Glutamatergic neuron (in vitro differentiated cells): ENCODE data around the gene CLDN34. TPM values are rescaled to one million over a fixed set of nuclear protein-coding genes. Genes with fewer than 3 reads are reported as not detected.
A peak's percentile ranks its signal among the peaks of the same experiment; 100 is the strongest.

Experiments
- DNase-seq: peaks from one replicate; pipeline ENCODE4 v3.0.0; 2022
- H3K27ac Mint-ChIP-seq: one replicate; pipeline ENCODE4 v1.8.0; 2020; ENCODE audit warnings: mild to moderate bottlenecking, mixed read lengths, inconsistent platforms; ENCODE audit not compliant: unreplicated experiment
- H3K27me3 Mint-ChIP-seq: one replicate; pipeline ENCODE4 v1.8.0; 2020; ENCODE audit warnings: mild to moderate bottlenecking, moderate library complexity, mixed read lengths, inconsistent platforms; ENCODE audit not compliant: unreplicated experiment
- H3K36me3 Mint-ChIP-seq: one replicate; pipeline ENCODE4 v1.8.0; 2020; ENCODE audit warnings: mild to moderate bottlenecking, mixed read lengths, inconsistent platforms; ENCODE audit not compliant: unreplicated experiment
- H3K4me1 Mint-ChIP-seq: one replicate; pipeline ENCODE4 v1.8.0; 2020; ENCODE audit warnings: mild to moderate bottlenecking, low read depth, mixed read lengths, inconsistent platforms; ENCODE audit not compliant: unreplicated experiment
- H3K4me3 Mint-ChIP-seq: one replicate; pipeline ENCODE4 v1.8.0; 2020; ENCODE audit warnings: mild to moderate bottlenecking, mixed read lengths, inconsistent platforms; ENCODE audit not compliant: unreplicated experiment
- H3K9me3 Mint-ChIP-seq: one replicate; pipeline ENCODE4 v1.8.0; 2020; ENCODE audit warnings: mild to moderate bottlenecking, moderate library complexity, mixed read lengths, inconsistent platforms; ENCODE audit not compliant: unreplicated experiment
- total RNA-seq: library from RNA; stranded (reverse); fragmentation: NEBNext Ultra II Directional; extraction: Animal tissue kit (Norgen Biotek cat#: 25700); gene quantifications from one replicate; pipeline ENCODE4 v1.2.1, GENCODE V29; 2021; ENCODE audit not compliant: unreplicated experiment
- TF ChIP-seq, protein P1 (sequence below): fragments of 200-600 bp; sonication (generic); IDR thresholded peaks from one replicate; pipeline ENCODE4 v1.5.0; 2021; ENCODE audit not compliant: partially characterized antibody, unreplicated experiment

The CLDN34 gene
- total RNA-seq, 1 donor from 2014 or later: not detected

DNA sequence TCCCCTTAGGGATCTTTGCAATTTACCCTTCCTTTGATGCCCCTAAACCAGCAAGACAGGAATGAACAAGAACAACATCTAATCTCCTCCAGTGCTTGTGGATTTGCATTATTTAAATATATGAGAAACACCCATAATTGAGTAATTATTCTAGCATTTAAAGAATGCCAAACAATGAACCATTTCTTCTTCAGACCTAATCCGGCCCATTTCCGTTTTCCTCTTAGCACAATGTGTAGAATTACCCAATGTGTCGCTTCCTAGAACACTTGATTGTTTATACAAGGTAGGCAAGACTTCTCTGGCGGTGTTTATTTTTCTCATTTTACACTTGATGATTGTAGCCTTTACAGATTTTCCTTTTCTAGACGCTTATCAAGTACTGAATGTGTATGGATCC is 43.5 kb downstream of the CLDN34 start:
- TF ChIP-seq, protein P1, sequence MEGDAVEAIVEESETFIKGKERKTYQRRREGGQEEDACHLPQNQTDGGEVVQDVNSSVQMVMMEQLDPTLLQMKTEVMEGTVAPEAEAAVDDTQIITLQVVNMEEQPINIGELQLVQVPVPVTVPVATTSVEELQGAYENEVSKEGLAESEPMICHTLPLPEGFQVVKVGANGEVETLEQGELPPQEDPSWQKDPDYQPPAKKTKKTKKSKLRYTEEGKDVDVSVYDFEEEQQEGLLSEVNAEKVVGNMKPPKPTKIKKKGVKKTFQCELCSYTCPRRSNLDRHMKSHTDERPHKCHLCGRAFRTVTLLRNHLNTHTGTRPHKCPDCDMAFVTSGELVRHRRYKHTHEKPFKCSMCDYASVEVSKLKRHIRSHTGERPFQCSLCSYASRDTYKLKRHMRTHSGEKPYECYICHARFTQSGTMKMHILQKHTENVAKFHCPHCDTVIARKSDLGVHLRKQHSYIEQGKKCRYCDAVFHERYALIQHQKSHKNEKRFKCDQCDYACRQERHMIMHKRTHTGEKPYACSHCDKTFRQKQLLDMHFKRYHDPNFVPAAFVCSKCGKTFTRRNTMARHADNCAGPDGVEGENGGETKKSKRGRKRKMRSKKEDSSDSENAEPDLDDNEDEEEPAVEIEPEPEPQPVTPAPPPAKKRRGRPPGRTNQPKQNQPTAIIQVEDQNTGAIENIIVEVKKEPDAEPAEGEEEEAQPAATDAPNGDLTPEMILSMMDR: no peak
- Mint-ChIP-seq H3K9me3 (peaks cover 7% of the 10 kb centered on the region), H3K27ac (peak overlapping the region; percentile 76), H3K4me1 (peaks cover 25% of the 10 kb centered on the region), H3K36me3 (no peaks in the 10 kb centered on the region), H3K4me3 (peak overlapping the region; percentile 78), H3K27me3 (peaks cover 8% of the 10 kb centered on the region)
- no peak for DNase-seq

DNA sequence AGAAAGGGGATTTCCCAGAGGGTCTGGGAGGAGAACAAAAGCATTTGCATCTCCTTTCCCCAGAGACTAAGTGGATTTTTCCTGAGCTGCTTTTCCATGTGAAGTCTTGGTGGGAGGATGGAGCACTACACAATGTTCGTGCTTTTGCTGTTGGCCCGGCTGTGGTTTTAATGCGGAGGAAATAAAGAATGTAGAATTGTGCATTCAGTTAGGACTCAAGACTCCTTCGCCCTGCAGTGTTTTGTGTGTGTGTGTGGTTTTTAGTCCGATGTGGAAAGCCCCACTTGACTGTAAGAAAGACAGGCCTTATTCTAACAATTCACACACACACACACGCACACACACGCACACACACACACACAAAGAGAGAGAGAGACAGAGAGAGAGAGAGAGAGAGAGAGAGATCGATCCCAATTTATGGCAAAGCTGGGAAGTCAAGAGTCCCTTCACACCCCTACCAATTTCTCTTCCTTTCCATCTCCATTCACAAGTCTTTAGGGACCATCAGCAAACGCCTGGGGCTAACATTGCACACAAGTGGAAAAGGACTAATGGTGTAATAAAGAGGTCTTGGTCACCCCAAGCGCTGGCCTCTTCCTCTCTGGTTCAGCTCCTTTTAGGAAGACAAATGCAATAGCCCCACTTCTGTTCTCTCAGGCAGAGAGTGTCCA is 44.2 kb downstream of the CLDN34 start:
- Mint-ChIP-seq H3K9me3 (peaks cover 7% of the 10 kb centered on the region), H3K27me3 (peaks cover 8% of the 10 kb centered on the region), H3K4me1 (peaks cover 25% of the 10 kb centered on the region), H3K4me3 (peak overlapping the region; percentile 78), H3K36me3 (no peaks in the 10 kb centered on the region), H3K27ac (peak overlapping the region; percentile 96)
- DNase-seq: peak; percentile 67
- TF ChIP-seq, protein P1: no peak

DNA sequence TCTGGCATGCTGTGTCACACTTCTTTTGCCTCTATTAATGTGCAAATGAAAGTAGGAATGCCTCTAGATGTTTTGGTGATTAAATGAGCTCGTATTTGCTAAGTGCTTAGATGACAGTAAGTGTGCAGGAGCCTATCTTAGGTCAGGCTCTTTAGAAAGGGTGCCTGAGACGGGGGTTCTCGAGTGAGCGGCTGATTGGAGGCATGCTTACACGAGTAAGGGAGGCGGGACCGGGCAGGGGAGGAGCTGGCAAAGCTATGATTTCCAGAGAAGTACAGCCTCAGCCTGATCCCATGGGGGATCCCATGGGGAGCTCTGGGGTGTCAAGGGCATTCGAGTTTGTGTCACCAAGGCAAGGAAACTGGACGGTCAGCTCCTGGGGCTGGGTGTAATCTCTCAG is 44.8 kb downstream of the CLDN34 start:
- H3K27me3 Mint-ChIP-seq: peaks cover 9% of the 10 kb centered on the region
- H3K9me3 Mint-ChIP-seq: peaks cover 11% of the 10 kb centered on the region
- TF ChIP-seq, protein P1: no peak
- H3K36me3 Mint-ChIP-seq: no peaks in the 10 kb centered on the region
- no peak overlapping the region for H3K4me3 Mint-ChIP-seq
- DNase-seq: peak; percentile 22
- H3K4me1 Mint-ChIP-seq: peaks cover 28% of the 10 kb centered on the region
- H3K27ac Mint-ChIP-seq: peak overlapping the region; percentile 96

DNA sequence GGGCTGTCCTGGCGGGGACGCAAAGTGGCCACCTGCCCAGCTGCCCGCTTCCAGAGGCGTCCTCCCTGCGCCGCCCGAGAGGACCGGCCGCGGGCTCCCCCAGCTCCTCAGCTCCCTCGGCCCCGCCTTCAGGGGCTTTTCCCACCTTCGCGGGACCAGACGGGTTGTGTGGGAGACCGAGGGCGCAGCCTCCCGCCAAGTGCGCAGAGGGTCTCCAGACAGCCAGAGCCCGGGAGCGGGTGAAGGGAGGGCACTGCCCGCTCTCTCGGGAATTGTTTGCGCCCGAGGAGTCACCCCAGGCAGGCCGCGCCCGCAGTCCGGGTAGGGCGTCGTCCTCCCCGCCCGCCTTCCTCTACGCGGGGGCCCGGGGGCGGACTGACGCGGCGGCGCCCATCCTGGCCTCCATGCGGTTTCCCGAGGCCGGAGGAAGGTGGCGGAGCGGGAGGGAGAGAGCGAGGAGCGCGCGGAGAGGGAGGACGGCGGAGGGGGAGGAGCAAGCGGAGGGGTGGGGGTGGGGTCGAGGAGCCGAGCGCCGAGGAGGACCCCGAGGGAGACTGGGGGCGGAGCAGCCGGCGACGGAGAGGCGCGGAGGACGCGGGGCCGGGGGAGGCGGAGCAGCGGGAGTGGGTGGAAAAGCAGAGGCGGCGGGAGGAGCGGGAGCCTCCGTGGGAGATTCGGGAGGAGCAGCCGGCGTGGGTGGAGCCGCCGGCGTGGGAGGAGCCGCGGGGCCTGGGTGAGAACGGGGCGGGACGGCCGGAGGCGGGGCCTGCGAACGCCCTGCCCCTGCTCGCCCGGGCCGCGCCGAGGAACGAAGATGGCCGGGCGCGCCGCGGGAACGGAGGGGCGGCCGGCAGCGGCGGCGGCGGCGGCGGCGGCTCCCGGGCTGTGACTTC is 47.5 kb downstream of the CLDN34 start:
- Mint-ChIP-seq H3K9me3 (peaks cover 11% of the 10 kb centered on the region), H3K36me3 (no peaks in the 10 kb centered on the region), H3K27me3 (peaks cover 9% of the 10 kb centered on the region), H3K4me3 (no peak overlapping the region), H3K4me1 (peaks cover 32% of the 10 kb centered on the region), H3K27ac (no peak overlapping the region)
- DNase-seq: peak; percentile 82
- TF ChIP-seq, protein P1: no peak

DNA sequence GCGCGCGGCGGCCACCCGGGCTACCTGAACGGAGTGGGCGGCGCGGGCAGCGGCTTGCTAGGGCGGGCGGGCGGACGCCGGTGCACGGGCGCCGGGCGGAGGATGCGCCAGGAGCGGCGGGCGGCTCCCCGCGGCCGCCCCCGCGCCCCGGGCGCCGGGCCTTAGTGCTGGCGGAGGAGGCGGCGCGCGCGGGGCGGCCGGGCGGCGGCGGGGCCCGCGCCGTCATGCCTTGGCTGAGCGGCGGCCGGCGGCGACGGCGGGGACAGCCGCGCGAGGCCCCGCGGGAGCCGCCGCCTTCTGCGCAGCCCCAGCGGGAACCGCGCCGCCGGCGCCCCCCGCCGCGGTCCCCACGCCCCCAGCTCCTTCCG is 48.2 kb downstream of the CLDN34 start:
- TF ChIP-seq, protein P1: no peak
- H3K4me3 Mint-ChIP-seq: no peak overlapping the region
- no peak for DNase-seq
- H3K27me3 Mint-ChIP-seq: peaks cover 9% of the 10 kb centered on the region
- peaks cover 11% of the 10 kb centered on the region for H3K9me3 Mint-ChIP-seq
- H3K27ac Mint-ChIP-seq: no peak overlapping the region
- peaks cover 28% of the 10 kb centered on the region for H3K4me1 Mint-ChIP-seq
- no peaks in the 10 kb centered on the region for H3K36me3 Mint-ChIP-seq
